Measurements from ENCODE around the gene OBSCN. TPM values are rescaled to one million over a fixed set of nuclear protein-coding genes. Genes with fewer than 3 reads are reported as not detected.
"Not testable (repeated sequence)": the region's sequence is repeated elsewhere in the genome, so short reads cannot be mapped to it uniquely, and the experiment has no call there.

Gene OBSCN
- total RNA-seq, 1 donor from 2014 or later = 316 TPM

DNA sequence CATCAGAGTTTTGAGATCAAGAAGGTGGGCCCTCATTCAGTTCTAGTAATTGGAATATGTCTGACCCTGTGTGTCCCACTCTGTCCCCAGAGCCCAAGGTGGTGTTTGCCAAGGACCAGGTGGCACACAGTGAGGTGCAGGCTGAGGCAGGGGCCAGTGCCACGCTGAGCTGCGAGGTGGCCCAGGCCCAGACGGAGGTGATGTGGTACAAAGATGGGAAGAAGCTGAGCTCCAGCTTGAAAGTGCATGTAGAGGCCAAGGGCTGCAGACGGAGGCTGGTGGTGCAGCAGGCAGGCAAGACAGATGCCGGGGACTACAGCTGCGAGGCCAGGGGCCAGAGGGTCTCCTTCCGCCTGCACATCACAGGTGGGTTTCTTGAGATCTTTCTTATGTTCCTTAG is 35.2 kb downstream of the OBSCN start:
- ATAC-seq (ENCODE audit: poor library complexity) (no peak), DNase-seq (no peak)
- intact Hi-C loops (cut with DNase I) = no loop called here

DNA sequence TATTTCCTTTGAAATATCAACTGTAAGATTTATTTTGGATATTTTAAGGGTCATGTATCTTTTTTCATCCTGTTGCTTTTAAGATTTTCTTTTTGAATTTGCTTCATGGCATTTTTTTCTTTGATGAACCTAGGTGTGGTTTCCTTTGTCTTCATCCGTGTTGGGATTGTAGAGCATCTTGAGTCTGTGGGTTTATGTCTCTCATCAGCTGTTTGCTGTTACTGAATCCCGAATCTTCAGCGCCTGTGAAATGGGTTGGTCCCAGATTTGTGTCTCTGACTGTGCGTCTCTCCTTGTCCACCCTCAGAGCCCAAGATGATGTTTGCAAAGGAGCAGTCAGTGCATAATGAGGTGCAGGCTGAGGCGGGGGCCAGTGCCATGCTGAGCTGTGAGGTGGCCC is 36.1 kb downstream of the OBSCN start:
- ATAC-seq (ENCODE audit: poor library complexity); intact Hi-C loops (cut with DNase I); DNase-seq: not testable (repeated sequence)

DNA sequence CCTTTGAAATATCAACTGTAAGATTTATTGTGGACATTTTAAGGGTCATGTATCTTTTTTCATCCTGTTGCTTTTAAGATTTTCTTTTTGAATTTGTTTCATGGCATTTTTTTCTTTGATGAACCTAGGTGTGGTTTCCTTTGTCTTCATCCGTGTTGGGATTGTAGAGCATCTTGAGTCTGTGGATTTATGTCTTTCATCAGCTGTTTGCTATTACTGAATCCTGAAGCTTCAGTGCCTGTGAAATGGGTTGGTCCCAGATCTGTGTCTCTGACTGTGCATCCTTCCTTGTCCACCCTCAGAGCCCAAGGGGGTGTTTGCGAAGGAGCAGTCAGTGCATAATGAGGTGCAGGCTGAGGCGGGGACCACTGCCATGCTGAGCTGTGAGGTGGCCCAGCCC is 37.3 kb downstream of the OBSCN start:
- intact Hi-C loops (cut with DNase I) = no loop called here
- no peak for ATAC-seq (ENCODE audit: poor library complexity)
- DNase-seq = no peak

DNA sequence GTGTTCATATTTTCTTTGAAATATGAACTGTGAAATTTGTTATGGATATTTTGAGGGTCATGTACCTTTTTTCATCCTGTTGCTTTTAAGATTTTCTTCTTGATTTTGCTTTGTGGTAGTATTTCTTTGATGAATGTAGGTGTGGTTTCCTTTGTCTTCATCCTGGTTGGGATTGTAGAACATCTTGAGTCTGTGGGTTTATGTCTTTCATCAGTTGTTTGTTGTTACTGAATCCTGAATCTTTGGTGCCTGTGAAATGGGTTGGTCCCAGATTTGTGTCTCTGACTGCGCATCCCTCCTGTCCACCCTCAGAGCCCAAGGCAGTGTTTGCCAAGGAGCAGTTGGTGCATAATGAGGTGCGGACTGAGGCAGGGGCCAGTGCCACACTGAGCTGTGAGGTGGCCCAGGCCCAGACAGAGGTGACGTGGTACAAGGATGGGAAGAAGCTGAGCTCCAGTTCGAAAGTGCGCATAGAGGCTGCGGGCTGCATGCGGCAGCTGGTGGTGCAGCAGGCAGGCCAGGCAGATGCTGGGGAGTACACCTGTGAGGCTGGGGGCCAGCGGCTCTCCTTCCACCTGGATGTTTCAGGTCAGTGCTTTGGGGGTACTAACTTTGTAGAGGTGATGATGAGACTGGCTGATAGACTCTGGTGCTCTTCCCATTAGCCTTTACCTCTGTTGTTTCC is 38.5 kb downstream of the OBSCN start:
- intact Hi-C loops (cut with DNase I) = no loop called here
- ATAC-seq (ENCODE audit: poor library complexity) = no peak
- no peak for DNase-seq

DNA sequence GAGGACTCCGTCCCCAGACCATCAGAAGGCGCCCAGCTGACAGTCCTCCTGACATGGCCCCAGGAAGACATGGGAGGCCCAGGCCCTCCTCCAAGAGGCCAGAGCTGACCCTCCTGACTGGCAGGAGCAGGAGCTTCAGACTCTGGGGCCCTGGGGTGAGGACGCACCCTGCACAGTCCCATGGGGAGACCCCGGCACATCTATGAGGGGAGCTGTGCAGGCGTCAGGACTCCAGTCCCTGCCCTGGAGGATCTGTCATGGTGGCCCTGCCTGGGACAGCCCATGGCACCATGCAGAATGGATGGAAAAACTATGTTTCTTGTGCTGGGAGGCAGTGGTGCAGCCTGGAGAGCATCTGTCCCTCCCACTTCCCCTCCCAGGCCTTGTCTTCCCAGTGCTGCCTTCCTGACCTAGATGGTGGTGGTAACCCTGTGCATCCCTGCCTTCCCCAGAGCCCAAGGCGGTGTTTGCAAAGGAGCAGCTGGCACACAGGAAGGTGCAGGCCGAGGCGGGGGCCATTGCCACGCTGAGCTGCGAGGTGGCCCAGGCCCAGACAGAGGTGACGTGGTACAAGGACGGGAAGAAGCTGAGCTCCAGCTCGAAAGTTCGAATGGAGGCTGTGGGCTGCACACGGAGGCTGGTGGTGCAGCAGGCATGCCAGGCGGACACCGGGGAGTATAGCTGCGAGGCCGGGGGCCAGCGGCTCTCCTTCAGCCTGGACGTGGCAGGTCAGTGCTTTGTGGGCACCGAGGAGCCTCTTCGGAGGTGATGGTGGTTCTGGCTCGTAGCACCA is 41.9 kb downstream of the OBSCN start:
- intact Hi-C loops (cut with DNase I) = no loop called here
- ATAC-seq (ENCODE audit: poor library complexity) = no peak
- no peak for DNase-seq

DNA sequence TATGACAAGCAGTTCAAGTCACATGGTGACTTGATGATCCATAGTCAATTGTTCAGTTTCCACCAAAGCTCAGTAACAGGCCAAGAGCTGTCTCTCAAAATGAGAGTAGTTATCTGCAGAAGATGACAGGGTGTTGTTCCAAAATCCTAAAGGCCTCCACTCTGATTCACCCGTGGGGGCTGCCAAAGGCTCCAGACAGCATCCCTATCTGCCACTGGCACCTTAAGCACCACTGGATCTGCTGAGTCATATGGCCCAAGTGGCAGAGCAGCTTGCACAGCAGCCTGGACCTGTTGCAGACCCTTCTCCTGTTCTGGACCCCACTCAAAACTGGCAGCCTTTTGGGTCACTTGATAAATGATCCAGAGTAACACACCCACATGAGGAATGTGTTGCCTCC is 44.6 kb downstream of the OBSCN start:
- ATAC-seq (ENCODE audit: poor library complexity); DNase-seq; intact Hi-C loops (cut with DNase I): not testable (repeated sequence)

DNA sequence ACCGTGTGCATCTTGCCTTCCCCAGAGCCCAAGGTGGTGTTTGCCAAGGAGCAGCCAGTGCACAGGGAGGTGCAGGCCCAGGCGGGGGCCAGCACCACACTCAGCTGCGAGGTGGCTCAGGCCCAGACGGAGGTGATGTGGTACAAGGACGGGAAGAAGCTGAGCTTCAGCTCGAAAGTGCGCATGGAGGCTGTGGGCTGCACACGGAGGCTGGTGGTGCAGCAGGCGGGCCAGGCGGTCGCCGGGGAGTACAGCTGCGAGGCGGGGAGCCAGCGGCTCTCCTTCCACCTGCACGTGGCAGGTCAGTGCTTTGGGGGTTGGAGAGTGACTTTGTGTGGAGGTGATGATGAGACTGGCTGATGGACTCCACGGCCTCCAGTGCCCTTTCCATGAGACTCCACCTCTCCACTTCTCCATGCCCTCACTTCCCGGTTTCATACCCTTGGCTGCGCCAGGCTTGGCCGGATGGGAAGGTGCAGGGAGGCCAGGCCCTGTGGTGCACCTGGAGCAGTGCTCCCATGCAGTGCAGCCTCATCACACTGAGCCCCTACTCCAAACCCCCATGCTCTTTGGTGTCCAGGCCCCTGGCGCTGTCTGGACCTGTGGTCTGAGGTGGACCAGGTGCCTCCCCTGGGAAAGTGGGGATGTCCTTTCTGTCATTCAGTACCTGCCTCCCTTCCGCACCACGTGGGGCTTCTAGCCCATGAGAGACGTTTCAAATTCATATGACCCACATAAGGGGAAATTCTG is 49.0 kb downstream of the OBSCN start:
- DNase-seq = no peak
- intact Hi-C loops (cut with DNase I) = no loop called here
- no peak for ATAC-seq (ENCODE audit: poor library complexity)

DNA sequence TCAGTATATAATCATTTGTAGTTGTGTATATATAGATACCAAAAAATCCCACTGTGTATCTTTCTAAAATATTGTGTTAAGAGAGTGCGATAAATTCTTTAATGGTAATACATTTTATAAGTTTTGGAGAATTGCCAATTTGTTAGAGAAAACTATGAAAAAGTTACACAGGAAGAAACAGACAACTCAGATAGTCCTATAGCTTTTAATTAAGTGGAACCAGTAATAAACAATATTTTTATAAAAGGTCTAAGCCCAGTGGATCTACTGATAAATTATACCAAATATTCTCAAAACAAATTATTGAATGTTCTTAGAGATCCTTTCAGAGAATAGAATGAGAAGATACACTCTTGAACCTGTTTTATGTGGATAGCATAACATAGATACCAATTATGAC is 50.6 kb downstream of the OBSCN start:
- no peak for ATAC-seq (ENCODE audit: poor library complexity)
- no peak for DNase-seq
- intact Hi-C loops (cut with DNase I) = no loop called here

DNA sequence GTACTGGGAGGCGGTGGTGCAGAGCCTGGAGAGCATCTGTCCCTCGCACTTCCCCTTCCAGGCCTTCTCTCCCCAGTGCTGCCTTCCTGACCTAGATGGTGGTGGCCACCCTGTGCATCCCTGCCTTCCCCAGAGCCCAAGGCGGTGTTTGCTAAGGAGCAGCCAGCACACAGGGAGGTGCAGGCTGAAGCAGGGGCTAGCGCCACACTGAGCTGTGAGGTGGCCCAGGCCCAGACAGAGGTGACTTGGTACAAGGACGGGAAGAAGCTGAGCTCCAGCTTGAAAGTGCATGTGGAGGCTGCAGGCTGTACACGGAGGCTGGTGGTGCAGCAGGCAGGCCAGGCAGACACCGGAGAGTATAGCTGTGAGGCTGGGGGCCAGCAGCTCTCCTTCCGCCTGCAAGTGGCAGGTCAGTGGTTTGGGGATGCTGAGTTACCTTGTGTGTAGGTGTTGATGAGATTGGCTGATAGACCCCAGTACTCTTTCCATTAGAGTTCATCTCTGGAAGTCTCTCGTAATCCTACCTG is 51.6 kb downstream of the OBSCN start:
- DNase-seq = no peak
- intact Hi-C loops (cut with DNase I) = no loop called here
- no peak for ATAC-seq (ENCODE audit: poor library complexity)

DNA sequence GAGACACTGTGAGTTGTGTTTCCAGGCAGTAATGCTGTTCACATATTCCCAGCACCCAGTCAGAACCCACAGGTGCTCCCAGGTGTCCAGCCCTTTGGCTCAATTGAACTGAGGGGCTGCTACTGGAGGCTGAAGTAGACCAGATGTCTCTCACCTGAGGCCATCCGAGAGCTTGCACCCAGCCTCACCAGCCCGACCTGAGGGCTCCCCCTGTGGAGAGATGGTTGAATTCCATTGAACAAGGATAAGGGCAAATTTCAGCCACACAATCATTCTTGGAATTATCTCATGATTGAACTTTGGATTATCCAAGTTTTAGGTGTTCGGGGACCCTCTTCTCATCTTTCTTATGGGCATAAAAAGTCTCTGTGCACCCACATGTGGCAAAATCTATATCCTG is 52.1 kb downstream of the OBSCN start:
- DNase-seq (no peak), ATAC-seq (ENCODE audit: poor library complexity) (no peak)
- intact Hi-C loops (cut with DNase I) = no loop called here

DNA sequence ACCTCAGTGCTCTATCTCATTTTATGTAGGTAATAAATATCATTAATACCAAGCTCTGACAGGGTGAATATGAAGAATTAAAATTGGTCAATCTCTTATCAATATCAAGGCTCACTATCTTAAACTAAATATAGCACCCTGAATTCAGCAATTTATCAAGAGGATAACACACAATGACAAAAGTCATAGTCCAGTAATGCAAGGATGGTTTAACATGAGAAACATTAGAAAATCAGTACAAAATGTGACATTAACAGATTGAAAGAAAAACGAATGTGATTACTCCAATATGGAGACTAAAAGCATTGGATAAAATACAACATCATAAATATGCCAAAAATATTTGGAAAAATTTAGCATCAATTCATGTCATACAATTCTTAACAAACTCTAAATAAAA is 53.9 kb downstream of the OBSCN start:
- ATAC-seq (ENCODE audit: poor library complexity) (no peak), DNase-seq (no peak)
- intact Hi-C loops (cut with DNase I) = no loop called here

DNA sequence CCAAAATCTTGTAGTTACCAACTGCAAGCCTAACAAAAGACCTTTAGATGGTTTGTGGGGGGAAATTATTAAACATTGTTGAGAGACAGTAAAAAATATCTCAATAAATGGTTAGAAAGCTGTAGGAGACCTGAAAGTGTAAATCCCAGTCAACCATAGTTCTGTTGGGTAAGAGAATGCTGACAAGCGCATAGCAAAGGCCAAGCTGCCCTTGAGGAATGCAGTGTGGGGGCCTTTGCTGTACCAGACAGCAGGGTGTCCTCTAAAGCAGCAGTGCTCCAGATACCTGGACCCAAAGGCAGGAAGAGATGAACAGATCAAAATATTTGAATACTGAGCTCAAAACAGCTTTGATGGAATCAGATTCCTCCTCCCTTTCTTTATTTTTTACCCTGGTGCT is 54.6 kb downstream of the OBSCN start:
- ATAC-seq (ENCODE audit: poor library complexity) = no peak
- DNase-seq = no peak
- intact Hi-C loops (cut with DNase I) = no loop called here

DNA sequence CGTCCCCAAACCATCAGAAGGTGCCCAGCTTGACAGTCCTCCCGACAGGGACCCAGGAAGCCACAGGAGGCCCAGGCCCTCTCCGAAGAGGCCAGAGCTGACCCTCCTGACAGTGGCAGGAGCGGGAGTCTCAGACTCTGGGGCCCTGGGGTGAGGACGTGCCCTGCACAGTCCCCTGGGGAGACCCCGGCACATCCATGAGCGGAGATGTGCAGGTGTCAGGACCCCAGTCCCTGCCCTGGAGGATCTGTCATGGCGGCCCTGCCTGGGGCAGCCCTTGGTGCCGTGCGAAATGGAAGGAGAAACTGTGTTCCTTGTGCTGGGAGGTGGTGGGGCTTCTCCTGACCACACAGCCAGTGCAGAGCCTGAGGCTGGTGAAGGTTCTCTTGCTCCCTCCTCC is 55.8 kb downstream of the OBSCN start:
- no peak for DNase-seq
- intact Hi-C loops (cut with DNase I) = no loop called here
- ATAC-seq (ENCODE audit: poor library complexity) = no peak

DNA sequence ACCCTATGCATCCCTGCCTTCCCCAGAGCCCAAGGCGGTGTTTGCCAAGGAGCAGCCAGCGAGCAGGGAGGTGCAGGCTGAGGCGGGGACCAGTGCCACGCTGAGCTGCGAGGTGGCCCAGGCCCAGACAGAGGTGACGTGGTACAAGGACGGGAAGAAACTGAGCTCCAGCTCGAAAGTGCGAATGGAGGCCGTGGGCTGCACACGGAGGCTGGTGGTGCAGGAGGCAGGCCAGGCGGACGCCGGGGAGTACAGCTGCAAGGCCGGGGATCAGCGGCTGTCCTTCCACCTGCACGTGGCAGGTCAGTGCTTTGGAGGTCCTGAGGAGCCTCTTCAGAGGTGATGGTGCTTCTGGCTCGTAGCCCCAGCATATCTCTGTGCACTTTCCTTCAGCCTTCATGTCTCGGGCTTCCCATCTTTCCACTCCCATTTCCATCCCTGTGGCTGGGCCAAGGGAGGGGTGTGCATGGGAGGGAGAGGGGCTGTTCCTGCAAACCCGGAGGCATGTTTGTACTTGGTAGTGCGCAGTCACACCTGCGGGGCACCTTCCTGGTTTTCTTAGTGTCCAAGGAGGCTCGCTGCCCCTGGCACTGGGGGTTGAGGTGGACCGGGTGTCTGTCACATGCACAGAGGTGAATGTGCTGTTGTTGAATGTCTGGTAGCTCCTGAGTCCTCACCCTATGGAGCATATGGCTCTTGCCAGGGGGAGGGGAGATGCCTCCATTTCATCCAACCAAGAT is 56.4 kb downstream of the OBSCN start:
- ATAC-seq (ENCODE audit: poor library complexity) (no peak), DNase-seq (no peak)
- intact Hi-C loops (cut with DNase I) = no loop called here

DNA sequence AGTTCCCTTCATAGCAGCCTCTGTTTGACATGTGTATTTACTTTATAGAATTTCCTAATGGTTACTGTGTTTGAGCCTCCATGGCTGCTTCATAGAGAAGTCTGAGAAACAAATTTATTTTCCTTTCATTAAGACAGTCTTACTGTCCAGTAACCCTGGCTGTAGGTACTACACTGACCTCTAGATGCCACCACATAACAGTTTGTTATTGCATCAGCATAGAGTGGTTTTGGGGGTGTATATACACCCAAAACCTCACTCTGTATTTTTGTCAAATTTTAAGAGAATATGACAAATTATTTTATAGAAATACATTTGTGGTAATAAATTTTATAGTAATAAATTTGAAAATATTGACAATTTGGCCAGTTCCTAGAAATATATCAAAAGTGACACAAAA is 57.3 kb downstream of the OBSCN start:
- no peak for ATAC-seq (ENCODE audit: poor library complexity)
- intact Hi-C loops (cut with DNase I) = no loop called here
- DNase-seq = no peak

DNA sequence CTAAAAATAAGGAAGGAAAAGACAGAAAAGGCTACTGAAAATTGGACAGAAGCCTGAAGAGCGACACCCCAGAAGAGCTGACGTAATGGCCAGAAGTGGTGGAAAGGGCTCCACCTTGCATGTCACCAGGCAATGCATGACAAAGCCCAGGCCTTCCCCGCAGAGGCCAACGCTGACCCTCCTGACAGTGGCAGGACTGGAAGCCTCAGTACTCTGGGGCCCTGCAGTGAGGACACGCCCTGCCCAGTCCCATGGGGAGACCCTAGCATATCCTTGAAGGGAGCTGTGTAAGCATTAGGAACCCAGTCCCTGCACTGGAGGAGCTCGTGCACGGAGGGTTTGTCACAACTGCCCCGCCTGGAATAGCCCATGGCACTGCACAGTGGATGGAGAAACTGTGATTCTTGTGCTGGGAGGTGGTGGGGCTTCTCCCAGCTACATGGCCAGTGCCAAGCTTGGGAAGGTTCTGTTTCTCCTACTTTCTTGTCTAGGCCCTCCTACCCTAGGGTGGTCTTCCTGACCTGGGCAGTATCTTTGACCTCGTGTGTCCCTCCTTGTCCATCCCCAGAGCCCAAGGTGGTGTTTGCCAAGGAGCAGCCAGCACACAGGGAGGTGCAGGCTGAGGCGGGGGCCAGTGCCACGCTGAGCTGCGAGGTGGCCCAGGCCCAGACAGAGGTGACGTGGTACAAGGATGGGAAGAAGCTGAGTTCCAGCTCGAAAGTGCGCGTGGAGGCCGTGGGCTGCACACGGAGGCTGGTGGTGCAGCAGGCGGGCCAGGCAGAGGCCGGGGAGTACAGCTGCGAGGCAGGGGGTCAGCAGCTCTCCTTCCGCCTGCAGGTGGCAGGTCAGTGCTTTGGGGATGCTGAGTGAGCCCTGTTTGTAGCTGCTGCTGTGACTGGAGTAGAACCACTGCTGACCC is 60.4 kb downstream of the OBSCN start:
- intact Hi-C loops (cut with DNase I) = no loop called here
- peak; percentile 79 for ATAC-seq (ENCODE audit: poor library complexity)
- peak; percentile 60 for DNase-seq

DNA sequence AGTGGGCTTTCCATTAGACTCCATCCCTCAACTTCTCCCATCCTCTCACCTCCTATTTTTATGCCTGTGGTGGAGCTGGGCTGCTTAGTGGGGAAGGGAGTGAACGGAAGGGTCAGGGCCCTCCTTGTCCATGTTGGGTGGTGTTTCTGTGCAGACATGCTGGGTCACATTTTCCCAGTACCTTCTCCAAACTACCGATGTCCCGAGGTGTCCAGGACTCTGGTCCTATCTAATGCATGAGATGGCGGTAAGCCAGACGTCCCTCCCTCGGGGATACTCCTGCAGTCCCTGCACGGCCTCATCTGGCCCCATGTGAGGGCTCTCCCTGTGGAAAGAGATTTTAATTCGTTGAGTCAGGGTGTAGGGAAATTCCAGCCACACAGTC is 61.0 kb downstream of the OBSCN start:
- intact Hi-C loops (cut with DNase I) = no loop called here
- DNase-seq (peak; percentile 44), ATAC-seq (ENCODE audit: poor library complexity) (no peak)

DNA sequence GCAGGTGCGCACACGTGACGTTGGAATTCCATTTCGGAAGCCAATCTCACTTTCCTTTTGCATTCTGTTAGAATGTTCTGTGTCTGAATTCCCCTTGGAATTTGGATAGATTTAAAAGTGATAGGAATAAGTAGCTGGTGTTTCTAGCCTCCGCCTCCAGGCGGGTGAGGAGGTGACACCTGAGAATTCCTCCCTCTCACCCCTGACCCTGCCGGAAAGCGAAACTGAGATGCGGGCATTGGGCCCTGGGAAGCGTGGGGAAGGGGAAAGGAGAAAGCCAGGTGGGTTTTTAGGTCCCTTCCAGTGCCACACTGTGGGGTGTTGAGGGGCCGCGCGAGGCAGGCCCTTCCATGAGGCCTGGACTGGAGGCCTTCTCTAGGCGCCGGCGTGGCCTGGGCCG is 61.6 kb downstream of the OBSCN start:
- DNase-seq; intact Hi-C loops (cut with DNase I); ATAC-seq (ENCODE audit: poor library complexity): not testable (repeated sequence)

Measured in Right ventricle myocardium superior (tissue), 1 donor.